B cell (primary cell): ENCODE data around the gene KRT33B.

Source experiments
- EZH2 ChIP-seq: IDR thresholded peaks from 2 replicates; pipeline ENCODE4 v1.6.1; 2012; ENCODE audit warnings: borderline replicate concordance, low read depth, mild to moderate bottlenecking, moderate library complexity, low read length; ENCODE audit not compliant: insufficient read depth, poor library complexity, severe bottlenecking
- TF ChIP-seq, protein P1 (sequence below): fragments of 200-600 bp; IDR thresholded peaks from one replicate; pipeline ENCODE4 v1.8.0; 2022; ENCODE audit warnings: antibody characterized with exemption, mild to moderate bottlenecking

DNA sequence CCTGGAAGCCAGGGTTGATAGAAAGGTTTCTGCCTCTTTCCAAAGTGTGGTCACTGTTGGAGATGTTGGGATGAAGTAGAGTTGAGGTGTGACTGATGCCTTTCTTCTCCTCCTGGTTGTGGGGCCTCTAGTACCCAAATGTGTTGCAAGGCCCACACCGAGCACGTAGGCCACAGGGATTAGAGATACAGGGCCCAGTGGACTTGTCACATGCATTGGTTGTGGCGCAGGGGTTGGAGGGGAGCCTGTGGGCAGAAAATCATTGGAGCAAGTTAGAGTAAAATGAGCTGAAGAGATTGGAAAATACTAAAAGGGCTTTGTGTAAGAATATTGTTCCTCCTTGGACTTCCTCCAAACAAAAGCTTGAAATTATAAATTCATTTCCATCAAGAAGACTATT, 23.6 kb downstream of the KRT33B start:
- TF ChIP-seq, protein P1, sequence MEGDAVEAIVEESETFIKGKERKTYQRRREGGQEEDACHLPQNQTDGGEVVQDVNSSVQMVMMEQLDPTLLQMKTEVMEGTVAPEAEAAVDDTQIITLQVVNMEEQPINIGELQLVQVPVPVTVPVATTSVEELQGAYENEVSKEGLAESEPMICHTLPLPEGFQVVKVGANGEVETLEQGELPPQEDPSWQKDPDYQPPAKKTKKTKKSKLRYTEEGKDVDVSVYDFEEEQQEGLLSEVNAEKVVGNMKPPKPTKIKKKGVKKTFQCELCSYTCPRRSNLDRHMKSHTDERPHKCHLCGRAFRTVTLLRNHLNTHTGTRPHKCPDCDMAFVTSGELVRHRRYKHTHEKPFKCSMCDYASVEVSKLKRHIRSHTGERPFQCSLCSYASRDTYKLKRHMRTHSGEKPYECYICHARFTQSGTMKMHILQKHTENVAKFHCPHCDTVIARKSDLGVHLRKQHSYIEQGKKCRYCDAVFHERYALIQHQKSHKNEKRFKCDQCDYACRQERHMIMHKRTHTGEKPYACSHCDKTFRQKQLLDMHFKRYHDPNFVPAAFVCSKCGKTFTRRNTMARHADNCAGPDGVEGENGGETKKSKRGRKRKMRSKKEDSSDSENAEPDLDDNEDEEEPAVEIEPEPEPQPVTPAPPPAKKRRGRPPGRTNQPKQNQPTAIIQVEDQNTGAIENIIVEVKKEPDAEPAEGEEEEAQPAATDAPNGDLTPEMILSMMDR, result no peak
- no peak for TF ChIP-seq EZH2
